ENCODE data around the gene CA10.

DNA sequence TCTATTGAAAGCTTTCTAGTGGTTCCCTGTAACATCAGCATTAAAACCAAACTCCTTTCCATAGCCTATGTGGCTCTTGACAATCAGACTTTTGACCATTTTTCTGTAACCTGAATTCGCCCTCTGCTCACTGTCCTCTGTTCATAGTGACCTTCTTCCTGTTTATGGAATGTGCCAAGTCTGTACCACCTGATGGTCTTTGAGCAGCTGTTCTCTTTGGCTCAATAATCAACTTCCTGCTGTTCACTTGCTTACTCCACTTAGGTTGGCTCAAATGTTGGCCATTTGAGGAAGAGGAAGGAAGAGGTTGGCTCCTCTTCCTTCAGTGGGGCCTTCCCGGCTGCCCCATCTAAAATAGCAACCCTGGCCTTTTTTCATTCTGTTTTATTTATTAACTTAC lies 251.5 kb downstream of the CA10 start:
- TF ChIP-seq, protein P1, sequence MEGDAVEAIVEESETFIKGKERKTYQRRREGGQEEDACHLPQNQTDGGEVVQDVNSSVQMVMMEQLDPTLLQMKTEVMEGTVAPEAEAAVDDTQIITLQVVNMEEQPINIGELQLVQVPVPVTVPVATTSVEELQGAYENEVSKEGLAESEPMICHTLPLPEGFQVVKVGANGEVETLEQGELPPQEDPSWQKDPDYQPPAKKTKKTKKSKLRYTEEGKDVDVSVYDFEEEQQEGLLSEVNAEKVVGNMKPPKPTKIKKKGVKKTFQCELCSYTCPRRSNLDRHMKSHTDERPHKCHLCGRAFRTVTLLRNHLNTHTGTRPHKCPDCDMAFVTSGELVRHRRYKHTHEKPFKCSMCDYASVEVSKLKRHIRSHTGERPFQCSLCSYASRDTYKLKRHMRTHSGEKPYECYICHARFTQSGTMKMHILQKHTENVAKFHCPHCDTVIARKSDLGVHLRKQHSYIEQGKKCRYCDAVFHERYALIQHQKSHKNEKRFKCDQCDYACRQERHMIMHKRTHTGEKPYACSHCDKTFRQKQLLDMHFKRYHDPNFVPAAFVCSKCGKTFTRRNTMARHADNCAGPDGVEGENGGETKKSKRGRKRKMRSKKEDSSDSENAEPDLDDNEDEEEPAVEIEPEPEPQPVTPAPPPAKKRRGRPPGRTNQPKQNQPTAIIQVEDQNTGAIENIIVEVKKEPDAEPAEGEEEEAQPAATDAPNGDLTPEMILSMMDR (IDR thresholded peaks at IDR 0.05; ENCODE audit: low read length) = no peak
- no peak for TF ChIP-seq EZH2 (IDR thresholded peaks at IDR 0.05; ENCODE audit: borderline replicate concordance, low read length)
